Measurements from ENCODE around the gene EFNA5.

Gene EFNA5

DNA sequence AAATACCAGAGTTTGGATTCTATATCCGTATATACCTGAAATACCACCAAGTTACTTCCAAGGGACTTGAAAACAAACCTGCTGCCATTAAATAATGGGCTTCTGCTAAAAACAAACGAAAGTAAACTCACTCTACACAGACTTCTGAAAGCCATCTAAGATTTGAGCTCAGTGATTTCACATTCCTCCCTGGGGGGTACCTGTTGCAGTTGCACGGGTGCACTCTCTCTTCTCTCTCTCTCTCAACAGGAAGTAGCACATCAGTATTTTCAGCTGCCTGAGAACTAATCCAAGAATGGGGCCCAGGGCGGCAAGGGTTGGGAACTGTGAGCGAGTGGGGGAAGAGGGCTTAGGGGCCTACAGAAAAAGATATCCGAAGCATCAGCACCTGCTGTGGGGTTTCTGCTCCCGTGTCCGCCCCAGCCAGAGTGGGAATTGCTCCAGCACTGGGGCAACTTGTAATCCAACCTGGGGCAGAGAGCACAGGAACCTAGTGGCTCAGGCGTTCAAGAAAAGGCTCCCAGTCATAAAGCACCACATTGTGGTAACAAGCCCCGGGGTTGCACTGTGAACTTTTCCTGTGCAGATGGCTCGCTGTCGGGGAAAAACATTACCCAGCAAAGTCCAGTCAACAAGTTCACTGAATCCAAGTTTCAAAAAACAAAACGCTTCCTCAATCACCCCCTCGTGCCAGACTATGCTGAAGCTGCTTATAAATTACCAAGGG is 99.8 kb downstream of the EFNA5 start:
- peak in 1 of 2 experiments; percentile 72 for DNase-seq

- peak in 1 of 2 experiments; percentile 53 for DNase-seq
Observed at GRCh38 chr5:107570181-107570580, 100.6 kb downstream of the EFNA5 start.

- DNase-seq = peak; percentile 57 to 88
Observed at GRCh38 chr5:107567901-107568671, 102.7 kb downstream of the EFNA5 start.

DNA sequence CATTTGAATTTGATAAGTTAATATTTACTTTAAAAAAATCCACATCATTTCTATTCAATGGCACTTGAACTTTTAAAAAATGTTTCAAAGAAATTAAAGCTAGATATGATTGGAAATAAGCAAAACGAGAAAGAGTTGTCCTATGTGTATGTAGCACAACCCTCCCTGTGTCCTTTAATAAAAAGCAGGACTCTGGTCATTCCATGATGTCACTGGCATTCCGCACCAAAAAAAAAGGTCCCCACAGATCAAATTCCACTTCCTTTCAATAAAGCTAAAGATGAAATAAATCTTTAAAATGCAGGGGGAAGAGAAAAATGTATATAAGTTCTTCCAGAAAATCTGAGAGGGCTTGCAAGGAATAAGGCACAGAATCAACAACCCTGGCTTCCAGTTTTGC is 103.8 kb downstream of the EFNA5 start:
- no peak for DNase-seq

GRCh38 chr5:107565791-107566767 is 104.7 kb downstream of the EFNA5 start:
- DNase-seq = no peak

- DNase-seq = no peak
Observed at GRCh38 chr5:107564931-107565372, 105.8 kb downstream of the EFNA5 start.

- DNase-seq = peak; percentile 62 to 89
Observed at GRCh38 chr5:107563959-107564544, 106.7 kb downstream of the EFNA5 start.

DNA sequence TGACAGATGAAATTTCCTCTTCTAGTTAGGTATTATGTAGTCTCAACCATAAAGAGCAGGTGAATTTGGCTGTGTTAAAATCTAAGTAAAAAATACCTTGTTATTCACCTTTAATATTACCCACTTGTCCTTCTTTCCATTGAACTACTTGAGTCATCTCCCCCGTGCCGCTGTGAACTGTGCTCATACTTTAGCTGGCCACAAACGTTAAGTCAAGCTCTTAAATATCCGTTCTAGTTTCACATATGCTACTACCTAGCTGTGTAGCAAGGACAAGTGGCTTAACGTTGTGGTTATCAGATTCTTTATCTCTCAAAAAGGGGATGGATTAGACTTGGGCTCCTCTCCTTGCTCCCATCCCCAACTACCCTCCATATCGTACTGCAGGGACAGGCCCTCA is 110.4 kb downstream of the EFNA5 start:
- no peak for DNase-seq

DNA sequence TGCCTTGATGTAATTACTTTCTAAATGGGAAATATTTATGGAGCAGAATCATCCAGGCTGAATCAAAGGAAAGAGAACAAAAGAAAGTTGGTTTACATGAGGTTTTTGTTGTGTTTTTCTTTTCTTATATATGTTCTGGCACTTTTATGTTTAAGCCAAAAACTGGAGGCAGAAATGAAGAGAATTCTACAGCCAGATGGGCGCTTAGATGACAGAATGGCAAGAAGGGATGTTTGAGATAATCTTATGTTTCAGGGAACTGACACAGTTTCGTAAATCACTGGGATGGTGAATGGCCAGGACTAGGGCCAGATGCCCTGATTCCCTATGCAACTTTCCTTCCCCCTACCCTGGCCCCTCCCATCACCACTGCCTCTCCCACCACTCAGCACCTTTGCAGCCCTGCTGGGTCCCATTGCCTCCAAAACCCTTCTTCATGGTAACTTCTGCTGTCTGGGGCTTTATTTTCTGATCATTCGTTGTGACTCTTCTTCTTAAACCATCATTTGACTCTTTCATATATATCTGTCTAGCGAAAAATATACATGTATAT is 111.8 kb downstream of the EFNA5 start:
- DNase-seq = peak in 1 of 2 experiments; percentile 71

GRCh38 chr5:107557051-107557658 is 113.6 kb downstream of the EFNA5 start:
- no peak for DNase-seq

GRCh38 chr5:107556575-107556974 is 114.2 kb downstream of the EFNA5 start:
- DNase-seq = no peak

DNA sequence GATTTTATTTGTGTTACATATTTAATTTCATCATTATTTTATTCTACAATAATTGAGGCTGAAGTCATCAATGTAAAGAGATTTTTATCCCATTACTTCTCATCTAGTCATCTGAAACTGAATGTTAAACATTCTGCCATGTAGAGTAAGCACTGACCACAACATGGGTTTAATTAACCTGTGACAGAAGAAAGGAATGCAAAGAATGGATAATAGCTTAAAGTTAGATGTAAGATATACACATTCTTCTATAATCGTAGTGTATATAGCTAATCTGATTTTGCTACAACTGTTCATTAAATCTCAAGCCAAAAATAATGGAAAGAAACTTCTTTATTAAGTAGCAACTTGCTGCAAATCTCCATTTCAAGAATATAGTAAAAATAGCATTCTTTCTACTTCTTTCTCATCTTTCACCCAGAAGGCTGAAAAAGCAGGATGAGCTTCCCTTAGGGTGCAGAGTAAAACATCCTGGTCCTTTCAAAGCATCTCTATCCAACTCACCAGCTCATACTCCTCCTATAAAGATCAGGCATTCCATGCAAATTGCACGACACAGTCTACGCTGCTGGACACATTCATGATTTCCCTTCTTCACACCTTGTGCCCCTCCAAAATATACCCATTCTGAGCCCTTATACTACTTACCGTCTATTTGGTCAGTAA is 115.2 kb downstream of the EFNA5 start:
- DNase-seq = no peak

DNA sequence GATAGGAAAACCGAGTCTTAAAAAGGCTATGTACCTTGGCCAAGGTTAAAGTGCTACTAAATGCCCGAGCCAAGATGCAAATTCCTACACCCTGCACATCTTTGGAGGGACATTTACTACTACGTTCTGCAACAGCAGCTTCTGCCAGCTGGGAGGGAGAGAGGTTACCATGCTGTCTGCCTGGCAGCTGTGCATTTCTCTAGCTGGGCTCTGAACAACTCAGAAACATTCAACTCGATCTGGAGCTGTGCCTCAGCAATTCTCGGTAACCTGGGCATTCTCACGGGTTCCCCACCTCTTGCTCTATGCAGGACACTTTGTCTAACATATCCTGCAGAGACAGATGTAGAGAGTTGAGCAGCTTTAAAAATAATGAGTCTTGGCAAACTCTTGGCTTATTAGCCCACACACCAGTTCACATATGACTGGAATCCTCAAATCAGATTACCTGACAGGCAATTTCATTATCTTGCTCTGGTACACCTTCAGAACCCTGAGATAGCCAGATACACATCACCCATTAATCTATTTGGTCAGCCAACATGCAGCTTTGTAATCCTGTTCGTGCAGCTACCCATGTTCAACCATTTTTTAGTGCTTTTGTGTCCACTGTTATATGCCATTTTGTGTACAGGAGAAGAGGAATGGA is 115.8 kb downstream of the EFNA5 start:
- DNase-seq = peak; percentile 25 to 61

GRCh38 chr5:107553117-107553555 is 117.6 kb downstream of the EFNA5 start:
- no peak for DNase-seq

GRCh38 chr5:107551088-107551487 is 119.6 kb downstream of the EFNA5 start:
- DNase-seq = peak in 1 of 2 experiments; percentile 65

GRCh38 chr5:107549567-107549966 is 121.2 kb downstream of the EFNA5 start:
- DNase-seq = no peak

GRCh38 chr5:107548477-107548876 is 122.3 kb downstream of the EFNA5 start:
- DNase-seq = no peak

GRCh38 chr5:107546719-107547118 is 124.0 kb downstream of the EFNA5 start:
- no peak for DNase-seq

- DNase-seq = peak in 1 of 2 experiments; percentile 49
Observed at GRCh38 chr5:107545486-107545885, 125.3 kb downstream of the EFNA5 start.

DNA sequence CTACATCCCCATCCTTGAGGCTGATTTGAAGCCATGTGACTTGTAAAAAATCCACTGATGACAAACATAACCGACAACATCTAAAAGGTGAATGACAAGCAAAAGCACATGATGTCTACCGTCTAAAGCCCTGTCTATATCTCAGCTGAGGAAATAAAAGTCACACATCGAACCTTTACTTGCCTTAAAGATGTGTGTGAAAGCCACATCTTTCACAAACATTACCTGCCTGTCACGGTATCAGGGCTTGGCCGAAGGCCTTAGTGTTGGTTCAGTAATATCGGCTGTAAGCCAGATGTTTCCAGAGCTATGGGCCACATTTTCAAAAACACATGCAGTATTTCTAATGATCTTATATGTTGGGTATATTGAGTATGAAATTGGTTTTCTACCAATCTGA is 125.8 kb downstream of the EFNA5 start:
- no peak for DNase-seq

DNA sequence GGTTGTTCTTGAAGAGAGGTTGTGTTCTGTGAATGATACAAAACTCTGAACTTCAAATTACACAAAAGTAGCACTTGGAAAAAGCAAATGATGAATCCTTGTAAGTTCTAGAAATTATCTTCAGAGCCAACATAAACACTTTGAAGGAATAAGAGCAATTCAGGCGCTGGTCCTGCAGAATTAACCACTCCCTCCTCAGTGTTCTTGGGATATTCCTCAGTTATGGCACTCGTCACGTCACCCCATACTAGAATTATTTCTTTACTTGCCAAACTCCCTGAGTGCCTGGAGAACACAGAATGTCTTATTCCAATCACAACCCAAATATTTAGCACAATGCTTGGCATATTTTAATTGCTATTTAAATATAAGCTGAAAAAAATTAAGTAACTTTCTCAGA is 126.3 kb downstream of the EFNA5 start:
- DNase-seq = no peak
